Measurements from ENCODE around the gene CAV3. TPM values are rescaled to one million over a fixed set of nuclear protein-coding genes. Genes with fewer than 3 reads are reported as not detected.

CAV3 gene
- total and polyA plus RNA-seq, 2 experiments from 2014 or later = not detected

DNA sequence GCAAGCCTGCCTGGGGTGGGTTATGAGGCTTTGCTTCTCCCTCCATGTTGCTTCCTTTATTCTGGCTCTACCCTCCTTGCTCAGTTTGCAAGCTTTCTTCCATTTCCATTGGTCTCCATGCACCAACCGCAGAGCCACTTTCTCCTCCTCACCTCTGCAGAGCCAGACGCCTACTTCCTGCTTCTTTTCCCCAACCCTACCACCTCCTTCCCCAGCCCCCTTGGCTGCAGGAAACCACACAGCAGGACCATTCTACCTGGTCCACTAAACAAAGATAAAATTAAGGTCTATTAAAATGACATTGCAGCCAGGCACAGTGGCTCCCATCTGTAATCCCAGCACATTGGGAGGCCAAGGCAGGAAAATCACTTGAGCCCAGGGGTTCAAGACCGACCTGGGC lies 10.0 kb upstream of the CAV3 start:
- H3K9me3 Mint-ChIP-seq = peaks cover 6% of the 10 kb centered on the region; the same call in 2 of the 3 replicates

More for the DNA sequence above, 10.0 kb upstream of the CAV3 start:
- no peak for TF ChIP-seq STAT1 (IDR thresholded peaks at IDR 0.05; ENCODE audit: unreplicated experiment)
- no peak for TF ChIP-seq POLR2AphosphoS5 (IDR thresholded peaks at IDR 0.05; ENCODE audit: low read depth)
- TF ChIP-seq, protein P1, sequence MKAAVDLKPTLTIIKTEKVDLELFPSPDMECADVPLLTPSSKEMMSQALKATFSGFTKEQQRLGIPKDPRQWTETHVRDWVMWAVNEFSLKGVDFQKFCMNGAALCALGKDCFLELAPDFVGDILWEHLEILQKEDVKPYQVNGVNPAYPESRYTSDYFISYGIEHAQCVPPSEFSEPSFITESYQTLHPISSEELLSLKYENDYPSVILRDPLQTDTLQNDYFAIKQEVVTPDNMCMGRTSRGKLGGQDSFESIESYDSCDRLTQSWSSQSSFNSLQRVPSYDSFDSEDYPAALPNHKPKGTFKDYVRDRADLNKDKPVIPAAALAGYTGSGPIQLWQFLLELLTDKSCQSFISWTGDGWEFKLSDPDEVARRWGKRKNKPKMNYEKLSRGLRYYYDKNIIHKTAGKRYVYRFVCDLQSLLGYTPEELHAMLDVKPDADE (IDR thresholded peaks at IDR 0.05) = no peak
- TF ChIP-seq, protein P2, sequence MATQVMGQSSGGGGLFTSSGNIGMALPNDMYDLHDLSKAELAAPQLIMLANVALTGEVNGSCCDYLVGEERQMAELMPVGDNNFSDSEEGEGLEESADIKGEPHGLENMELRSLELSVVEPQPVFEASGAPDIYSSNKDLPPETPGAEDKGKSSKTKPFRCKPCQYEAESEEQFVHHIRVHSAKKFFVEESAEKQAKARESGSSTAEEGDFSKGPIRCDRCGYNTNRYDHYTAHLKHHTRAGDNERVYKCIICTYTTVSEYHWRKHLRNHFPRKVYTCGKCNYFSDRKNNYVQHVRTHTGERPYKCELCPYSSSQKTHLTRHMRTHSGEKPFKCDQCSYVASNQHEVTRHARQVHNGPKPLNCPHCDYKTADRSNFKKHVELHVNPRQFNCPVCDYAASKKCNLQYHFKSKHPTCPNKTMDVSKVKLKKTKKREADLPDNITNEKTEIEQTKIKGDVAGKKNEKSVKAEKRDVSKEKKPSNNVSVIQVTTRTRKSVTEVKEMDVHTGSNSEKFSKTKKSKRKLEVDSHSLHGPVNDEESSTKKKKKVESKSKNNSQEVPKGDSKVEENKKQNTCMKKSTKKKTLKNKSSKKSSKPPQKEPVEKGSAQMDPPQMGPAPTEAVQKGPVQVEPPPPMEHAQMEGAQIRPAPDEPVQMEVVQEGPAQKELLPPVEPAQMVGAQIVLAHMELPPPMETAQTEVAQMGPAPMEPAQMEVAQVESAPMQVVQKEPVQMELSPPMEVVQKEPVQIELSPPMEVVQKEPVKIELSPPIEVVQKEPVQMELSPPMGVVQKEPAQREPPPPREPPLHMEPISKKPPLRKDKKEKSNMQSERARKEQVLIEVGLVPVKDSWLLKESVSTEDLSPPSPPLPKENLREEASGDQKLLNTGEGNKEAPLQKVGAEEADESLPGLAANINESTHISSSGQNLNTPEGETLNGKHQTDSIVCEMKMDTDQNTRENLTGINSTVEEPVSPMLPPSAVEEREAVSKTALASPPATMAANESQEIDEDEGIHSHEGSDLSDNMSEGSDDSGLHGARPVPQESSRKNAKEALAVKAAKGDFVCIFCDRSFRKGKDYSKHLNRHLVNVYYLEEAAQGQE (IDR thresholded peaks at IDR 0.05; ENCODE audit: unreplicated experiment) = no peak
- no peak for TF ChIP-seq ZNF331 (CRISPR knock-in tag; IDR thresholded peaks at IDR 0.05; ENCODE audit: low read depth)
- TF ChIP-seq ZNF114 (CRISPR knock-in tag; IDR thresholded peaks at IDR 0.05) = no peak
- no peak for TF ChIP-seq JUNB (IDR thresholded peaks at IDR 0.05; ENCODE audit: unreplicated experiment)
- TF ChIP-seq, protein P3, sequence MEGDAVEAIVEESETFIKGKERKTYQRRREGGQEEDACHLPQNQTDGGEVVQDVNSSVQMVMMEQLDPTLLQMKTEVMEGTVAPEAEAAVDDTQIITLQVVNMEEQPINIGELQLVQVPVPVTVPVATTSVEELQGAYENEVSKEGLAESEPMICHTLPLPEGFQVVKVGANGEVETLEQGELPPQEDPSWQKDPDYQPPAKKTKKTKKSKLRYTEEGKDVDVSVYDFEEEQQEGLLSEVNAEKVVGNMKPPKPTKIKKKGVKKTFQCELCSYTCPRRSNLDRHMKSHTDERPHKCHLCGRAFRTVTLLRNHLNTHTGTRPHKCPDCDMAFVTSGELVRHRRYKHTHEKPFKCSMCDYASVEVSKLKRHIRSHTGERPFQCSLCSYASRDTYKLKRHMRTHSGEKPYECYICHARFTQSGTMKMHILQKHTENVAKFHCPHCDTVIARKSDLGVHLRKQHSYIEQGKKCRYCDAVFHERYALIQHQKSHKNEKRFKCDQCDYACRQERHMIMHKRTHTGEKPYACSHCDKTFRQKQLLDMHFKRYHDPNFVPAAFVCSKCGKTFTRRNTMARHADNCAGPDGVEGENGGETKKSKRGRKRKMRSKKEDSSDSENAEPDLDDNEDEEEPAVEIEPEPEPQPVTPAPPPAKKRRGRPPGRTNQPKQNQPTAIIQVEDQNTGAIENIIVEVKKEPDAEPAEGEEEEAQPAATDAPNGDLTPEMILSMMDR (conservative IDR thresholded peaks at IDR 0.05; ENCODE audit: low read depth in 2 of 2) = no peak
- peaks cover 9% of the 10 kb centered on the region; the same call in 1 of the 2 replicates for H3K4me1 ChIP-seq (ENCODE audit: insufficient read depth)
- no peaks in the 10 kb centered on the region; the same call in 1 of the 2 replicates for H3K9me2 ChIP-seq (ENCODE audit: insufficient read depth)
- peaks cover 2% of the 10 kb centered on the region for H3K27me3 Mint-ChIP-seq (ENCODE audit: insufficient read depth, low read depth, poor library complexity)
- no peak overlapping the region for H3K4me3 Mint-ChIP-seq
- H3K4me3 ChIP-seq = no peak overlapping the region
- H3K27me3 ChIP-seq (ENCODE audit: insufficient read depth) = no peaks in the 10 kb centered on the region
- H3K36me3 ChIP-seq (ENCODE audit: insufficient read depth) = no peaks in the 10 kb centered on the region
- no peaks in the 10 kb centered on the region for H3K79me2 ChIP-seq (replicated peaks; ENCODE audit: insufficient read depth)
- no peaks in the 10 kb centered on the region for H3F3A ChIP-seq (replicated peaks; ENCODE audit: low read depth)
- H3K4me2 ChIP-seq = no peak overlapping the region
- ATAC-seq (no peak; the same call in 2 of the 3 replicates), DNase-seq (ENCODE audit: low spot score) (no peak)
- H3K4me1 Mint-ChIP-seq = peaks cover 23% of the 10 kb centered on the region
- no peak overlapping the region for H3K27ac Mint-ChIP-seq
- H3K36me3 Mint-ChIP-seq (ENCODE audit: low read depth) = no peaks in the 10 kb centered on the region; the same call in 2 of the 3 replicates
- H4K20me1 ChIP-seq (replicated peaks; ENCODE audit: insufficient read depth) = no peaks in the 10 kb centered on the region
- H2AFZ ChIP-seq = no peak overlapping the region
- no peak overlapping the region for H3K27ac ChIP-seq (ENCODE audit: low read depth)

All from GM23338 (cell line).